ENCODE results near the gene CNIH1.
"Not testable (repeated sequence)": the region's sequence is repeated elsewhere in the genome, so short reads cannot be mapped to it uniquely, and the experiment has no call there.

The CNIH1 gene

GRCh38 chr14:54465654-54466053, 24.5 kb upstream of the CNIH1 start:
- no peak for DNase-seq

GRCh38 chr14:54462048-54462447, 20.9 kb upstream of the CNIH1 start:
- DNase-seq = no peak

GRCh38 chr14:54459106-54459505, 17.9 kb upstream of the CNIH1 start:
- no peak for DNase-seq

- DNase-seq = not testable (repeated sequence)
Measured at GRCh38 chr14:54458536-54458935, 17.4 kb upstream of the CNIH1 start.

GRCh38 chr14:54457609-54457996, 16.4 kb upstream of the CNIH1 start:
- DNase-seq = no peak

- DNase-seq = not testable (repeated sequence)
Measured at GRCh38 chr14:54456820-54457608, 15.8 kb upstream of the CNIH1 start.

GRCh38 chr14:54455363-54455762, 14.2 kb upstream of the CNIH1 start:
- DNase-seq = no peak

- not testable (repeated sequence) for DNase-seq
Measured at GRCh38 chr14:54453990-54454389, 12.8 kb upstream of the CNIH1 start.

- no peak for DNase-seq
Measured at GRCh38 chr14:54453252-54453651, 12.1 kb upstream of the CNIH1 start.

GRCh38 chr14:54451961-54452360, 10.8 kb upstream of the CNIH1 start:
- DNase-seq = no peak

- no peak for DNase-seq
Measured at GRCh38 chr14:54451121-54451601, 10.0 kb upstream of the CNIH1 start.

- peak; percentile 57 for DNase-seq
Measured at GRCh38 chr14:54450535-54450934, 9.4 kb upstream of the CNIH1 start.

- peak; percentile 63 for DNase-seq
Measured at GRCh38 chr14:54447231-54447692, 6.1 kb upstream of the CNIH1 start.

GRCh38 chr14:54446161-54446693, 5.1 kb upstream of the CNIH1 start:
- DNase-seq = no peak

GRCh38 chr14:54444681-54445080, 3.5 kb upstream of the CNIH1 start:
- DNase-seq = no peak

- no peak for DNase-seq
Measured at GRCh38 chr14:54443981-54444380, 2.8 kb upstream of the CNIH1 start.

- not testable (repeated sequence) for DNase-seq
Measured at GRCh38 chr14:54442961-54443360, 1.8 kb upstream of the CNIH1 start.

- no peak for DNase-seq
Measured at GRCh38 chr14:54440476-54440872, 700 bp downstream of the CNIH1 start.

GRCh38 chr14:54440037-54440436, 1.1 kb downstream of the CNIH1 start:
- DNase-seq = no peak

- DNase-seq = no peak
Measured at GRCh38 chr14:54438703-54439102, 2.5 kb downstream of the CNIH1 start.

GRCh38 chr14:54437954-54438353, 3.2 kb downstream of the CNIH1 start:
- not testable (repeated sequence) for DNase-seq

GRCh38 chr14:54435500-54435981, 5.6 kb downstream of the CNIH1 start:
- DNase-seq = no peak

GRCh38 chr14:54428527-54428926, 12.6 kb downstream of the CNIH1 start:
- DNase-seq = no peak

GRCh38 chr14:54427871-54428270, 13.3 kb downstream of the CNIH1 start:
- no peak for DNase-seq

Data from CD4-positive, alpha-beta T cell treated with Interleukin-15 for 1 hour (primary cell).